NCI-H446 treated with DMSO at 0.1 percent for 48 hours (cell line): ENCODE measurements around the gene PGBD1.
A peak's percentile ranks its signal among the peaks of the same experiment; 100 is the strongest.

ENCODE experiments used
- DNase-seq: peaks from one replicate; lab custom pipeline; 2025; lab: John Stamatoyannopoulos, UW

Gene PGBD1

GRCh38 chr6:28335040-28335563 is 53.7 kb downstream of the PGBD1 start:
- DNase-seq = no peak

- DNase-seq = peak; percentile 92
Observed at GRCh38 chr6:28335564-28336283, 54.4 kb downstream of the PGBD1 start, which contains the start of gene ZSCAN31. Gene ZSCAN31, minus strand, starts transcription at chr6:28336148. Its CDS starts 6,465 bp downstream, at chr6:28329683.

GRCh38 chr6:28336284-28337120 is 55.1 kb downstream of the PGBD1 start:
- DNase-seq = no peak

GRCh38 chr6:28337121-28337520 is 55.7 kb downstream of the PGBD1 start:
- no peak for DNase-seq

- no peak for DNase-seq
Observed at GRCh38 chr6:28340310-28341095, 59.1 kb downstream of the PGBD1 start.

GRCh38 chr6:28343898-28344677 is 62.7 kb downstream of the PGBD1 start:
- DNase-seq = no peak

GRCh38 chr6:28345201-28345600 is 63.8 kb downstream of the PGBD1 start:
- DNase-seq = no peak

GRCh38 chr6:28347119-28347518 is 65.7 kb downstream of the PGBD1 start:
- DNase-seq = no peak

GRCh38 chr6:28349344-28349891 is 68.0 kb downstream of the PGBD1 start:
- no peak for DNase-seq

GRCh38 chr6:28349892-28350737 is 68.7 kb downstream of the PGBD1 start, which contains the start of gene ZKSCAN3:
Gene ZKSCAN3, plus strand, starts transcription at chr6:28349947. Its CDS starts 9,640 bp downstream, at chr6:28359587.
- DNase-seq = peak; percentile 38

GRCh38 chr6:28351087-28351486 is 69.7 kb downstream of the PGBD1 start:
- DNase-seq = no peak

- DNase-seq = no peak
Observed at GRCh38 chr6:28351493-28351925, 70.1 kb downstream of the PGBD1 start.
